Inferior parietal cortex (tissue), 1 donor: Measurements from ENCODE around the gene ATP4A.
A peak's percentile ranks its signal among the peaks of the same experiment; 100 is the strongest.

Experiments
- DNase-seq: peaks from one replicate; pipeline ENCODE4 v3.0.0-alpha.2; 2016; ENCODE audit errors: extremely low spot score

Gene ATP4A

DNA sequence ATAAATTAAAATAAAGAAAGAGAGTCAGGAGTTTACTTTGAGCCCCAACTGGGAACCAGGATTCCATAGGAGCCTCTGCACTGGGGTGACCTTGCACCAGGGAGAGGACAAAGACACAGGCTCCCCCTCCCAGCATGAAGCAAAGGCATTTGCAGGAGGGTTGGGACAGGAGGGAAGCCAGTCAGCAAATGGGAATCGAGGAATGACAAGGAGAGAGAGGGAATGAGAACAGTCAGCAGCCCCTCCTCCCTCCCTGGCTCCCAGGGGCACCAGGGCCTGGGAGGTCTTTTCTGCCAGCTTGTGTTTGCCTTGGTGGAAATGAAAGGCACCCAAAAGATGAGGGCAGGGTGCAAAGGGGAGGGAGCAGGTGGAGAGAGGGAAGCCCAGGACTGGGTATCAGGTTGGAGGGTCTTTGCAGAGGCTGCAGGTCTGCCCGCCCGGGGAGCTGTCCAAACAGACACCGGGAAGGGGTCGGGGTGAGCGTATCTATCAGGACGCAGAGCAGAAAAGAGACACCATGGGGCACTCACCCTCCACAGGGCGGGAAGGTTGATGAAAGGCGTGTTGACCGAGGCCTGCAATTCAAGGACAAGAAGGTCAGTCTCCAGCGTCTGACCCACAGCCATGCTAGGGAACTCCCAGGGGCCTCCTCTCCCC lies 39.1 kb downstream of the ATP4A start:
- DNase-seq: no peak

DNA sequence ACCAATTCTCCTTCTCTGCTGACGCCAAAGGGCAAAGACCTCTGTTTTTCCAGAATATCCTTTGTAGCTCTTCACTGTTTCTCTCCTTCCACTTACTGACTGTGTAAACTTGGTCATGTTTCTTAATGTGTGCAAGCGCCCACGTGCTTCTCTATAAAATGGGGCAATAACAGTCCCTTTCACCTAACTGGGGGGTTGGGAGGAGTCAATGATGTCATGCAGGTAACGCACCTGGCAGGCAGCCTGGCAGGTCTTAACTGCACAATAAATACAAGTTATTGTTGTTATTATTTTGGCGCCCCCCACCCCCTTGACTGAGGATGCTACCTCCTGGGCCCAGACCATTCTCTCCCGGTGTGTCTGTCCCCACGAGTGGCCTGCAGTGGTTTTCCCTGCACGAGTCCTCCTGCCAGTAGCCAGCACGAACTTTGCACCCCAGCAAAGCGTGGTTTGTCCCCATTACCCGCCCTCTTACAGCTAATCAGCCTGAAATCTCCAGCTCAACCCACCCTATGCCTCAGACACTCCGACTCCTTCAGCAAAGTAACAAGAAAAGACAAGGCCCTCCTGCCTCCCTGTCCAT lies 40.6 kb downstream of the ATP4A start:
- no peak for DNase-seq

DNA sequence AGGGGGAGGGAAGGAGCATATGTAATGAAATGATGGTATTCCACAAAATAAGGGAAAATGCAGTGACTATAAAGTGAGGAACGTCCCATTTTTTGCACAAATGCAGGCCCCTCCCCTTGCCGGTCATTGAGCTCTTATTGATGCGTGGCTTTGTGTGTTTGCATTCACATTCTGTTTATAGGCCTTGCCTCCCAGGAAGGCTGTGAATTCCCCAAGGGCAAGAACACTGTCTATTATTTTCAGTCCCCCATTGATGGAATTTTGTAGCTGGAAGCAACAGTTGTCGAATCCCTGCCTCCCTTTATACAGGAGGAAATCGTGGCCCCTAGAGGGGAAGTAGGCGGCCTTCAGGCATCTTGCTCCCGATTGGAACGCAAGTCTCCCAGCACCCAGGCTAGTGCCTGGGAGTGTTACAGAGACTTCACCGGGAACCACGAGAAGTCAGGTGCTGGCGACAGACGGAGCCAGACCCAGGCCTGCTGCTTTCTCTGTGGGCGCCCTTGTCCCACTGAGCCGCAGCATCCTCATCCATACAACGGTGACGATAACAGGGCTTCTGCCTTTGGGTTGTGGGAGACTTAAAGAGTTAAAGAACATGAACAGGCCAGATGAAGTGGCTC lies 42.2 kb downstream of the ATP4A start:
- DNase-seq: no peak

DNA sequence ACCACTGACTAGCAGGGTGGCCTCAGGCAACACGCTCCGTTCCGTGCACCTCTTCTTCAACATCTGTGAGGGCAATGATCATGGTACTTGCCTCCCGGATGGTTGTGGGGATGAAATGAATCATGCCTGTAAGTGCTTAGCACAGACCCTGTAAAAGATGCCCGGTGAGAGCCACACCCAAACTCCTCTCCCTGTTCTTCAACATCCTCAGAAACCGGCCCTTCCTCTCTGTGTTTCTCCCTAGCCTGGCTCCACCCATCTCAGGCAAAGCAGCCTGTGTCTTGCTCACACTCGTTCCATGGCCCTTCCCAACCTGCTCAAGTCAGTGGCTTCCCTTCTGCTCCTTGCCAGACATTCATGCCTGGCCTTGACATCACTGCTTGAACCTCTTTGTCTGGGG lies 44.2 kb downstream of the ATP4A start:
- no peak for DNase-seq

DNA sequence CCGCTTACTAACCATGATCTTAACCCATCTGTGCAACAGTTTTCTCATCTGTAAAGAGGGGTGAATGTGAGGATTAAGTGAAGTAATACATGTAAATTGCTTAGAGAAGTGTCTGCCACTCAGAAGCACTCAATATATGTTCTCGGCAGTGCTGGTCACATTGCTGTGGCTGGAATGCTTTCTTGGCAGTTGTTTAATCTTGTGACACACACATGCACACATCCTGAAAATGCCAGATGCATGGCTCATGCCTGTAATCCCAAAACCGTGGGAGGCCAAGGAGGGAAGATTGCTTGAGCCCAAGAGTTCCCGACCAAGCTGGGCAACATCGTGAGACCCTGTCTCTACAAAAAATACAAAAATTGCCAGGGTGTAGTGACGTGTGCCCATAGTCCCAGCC lies 45.1 kb downstream of the ATP4A start:
- no peak for DNase-seq

DNA sequence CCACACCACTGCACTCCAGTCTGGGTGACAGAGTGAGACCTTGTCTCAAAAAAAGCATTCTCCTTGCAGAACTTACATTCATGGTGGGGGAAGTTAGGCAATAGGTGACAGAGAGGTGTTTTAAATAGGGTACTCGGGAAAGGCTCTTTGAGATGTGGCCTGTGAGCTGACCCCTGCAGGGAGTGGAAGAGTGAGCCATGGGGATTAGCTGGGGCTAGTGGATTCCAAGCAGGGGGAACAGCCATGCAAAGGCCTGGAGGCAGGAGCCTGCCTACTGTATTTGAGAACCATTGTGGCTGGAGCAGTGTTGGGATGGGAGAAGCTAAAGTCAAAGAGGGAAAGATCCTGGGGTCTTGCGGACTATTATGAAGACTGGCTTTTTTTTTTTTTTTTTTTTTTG lies 46.1 kb downstream of the ATP4A start:
- no peak for DNase-seq

DNA sequence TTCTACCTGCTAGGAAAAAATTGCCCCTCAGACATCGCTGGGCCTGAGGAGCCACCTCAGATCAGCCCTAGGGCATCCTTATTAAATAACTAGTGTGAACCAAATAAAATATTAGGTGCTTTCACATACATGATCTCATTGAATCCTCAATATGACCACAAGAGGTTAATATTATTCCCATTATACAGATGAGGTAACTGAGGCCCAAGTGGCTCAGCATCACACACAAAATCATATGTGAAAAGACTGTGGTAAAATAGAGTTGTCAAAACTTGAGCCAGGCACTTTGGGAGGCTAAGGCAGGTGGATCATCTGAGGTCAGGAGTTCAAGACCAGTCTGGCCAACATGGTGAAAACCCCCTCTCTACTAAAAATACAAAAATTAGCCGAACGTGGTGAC lies 47.1 kb downstream of the ATP4A start:
- no peak for DNase-seq

DNA sequence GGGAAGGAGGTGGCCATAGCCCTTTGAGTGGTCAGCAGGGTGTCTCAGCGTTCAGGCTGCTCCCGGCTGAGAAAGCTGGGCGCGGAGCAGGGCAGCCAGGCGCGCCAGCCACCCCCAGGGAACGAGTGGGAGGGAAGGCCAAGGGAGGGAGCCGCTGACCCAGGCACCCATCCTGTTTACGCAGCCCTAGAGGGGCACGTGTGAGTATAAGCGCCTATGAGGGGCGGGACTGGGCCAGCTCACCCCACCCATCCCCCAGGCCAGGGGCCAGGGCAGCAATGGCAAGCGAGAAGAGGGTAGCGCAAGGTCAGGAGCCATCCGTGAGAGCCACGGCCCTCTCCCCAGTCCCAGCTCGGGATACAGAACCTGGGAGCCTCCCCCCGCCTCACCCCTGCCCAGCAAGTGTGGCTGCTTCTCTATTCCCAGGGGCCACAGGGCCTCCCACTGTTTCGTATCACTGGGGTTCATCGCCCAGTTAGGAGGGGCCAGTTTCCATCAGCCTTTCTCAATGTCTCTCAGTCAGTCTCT lies 49.1 kb downstream of the ATP4A start:
- no peak for DNase-seq

DNA sequence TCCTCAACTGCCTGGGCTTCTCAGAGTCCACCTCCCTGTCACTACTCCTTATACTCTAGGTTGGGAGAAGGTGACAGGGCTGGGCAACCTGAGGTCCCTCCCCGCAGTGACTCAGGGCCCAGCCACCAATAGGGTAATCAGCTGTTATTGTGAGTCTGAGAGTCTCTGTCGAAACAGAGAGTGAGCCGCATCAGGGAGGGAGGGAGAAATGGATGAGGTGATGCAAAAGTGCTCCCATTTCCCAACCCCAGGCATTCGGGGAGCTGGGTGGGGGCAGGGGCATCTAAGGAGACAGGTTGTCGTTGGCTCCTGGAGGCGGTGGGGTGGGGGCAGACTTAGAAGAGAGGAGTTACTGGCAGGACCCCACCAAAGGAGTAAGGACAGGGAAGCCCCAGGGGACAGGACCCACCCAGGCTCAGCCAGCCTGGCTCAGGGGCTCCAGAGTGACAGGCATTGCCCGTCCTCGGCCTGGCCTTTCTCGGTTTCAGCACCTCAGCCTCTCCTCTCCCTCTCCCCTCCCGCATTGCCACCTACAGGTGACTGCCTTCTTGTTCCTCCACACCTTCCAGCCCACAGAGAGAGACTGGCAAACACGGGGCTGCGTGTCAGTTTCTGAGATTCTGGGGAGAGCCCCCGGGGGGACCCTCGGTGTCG lies 49.7 kb downstream of the ATP4A start, which contains the start of gene DMKN:
TSS of gene DMKN (minus strand) at position 22 of the 654 bp plus-strand sequence. CDS start 174 bp downstream, outside the sequence.
- DNase-seq: no peak

DNA sequence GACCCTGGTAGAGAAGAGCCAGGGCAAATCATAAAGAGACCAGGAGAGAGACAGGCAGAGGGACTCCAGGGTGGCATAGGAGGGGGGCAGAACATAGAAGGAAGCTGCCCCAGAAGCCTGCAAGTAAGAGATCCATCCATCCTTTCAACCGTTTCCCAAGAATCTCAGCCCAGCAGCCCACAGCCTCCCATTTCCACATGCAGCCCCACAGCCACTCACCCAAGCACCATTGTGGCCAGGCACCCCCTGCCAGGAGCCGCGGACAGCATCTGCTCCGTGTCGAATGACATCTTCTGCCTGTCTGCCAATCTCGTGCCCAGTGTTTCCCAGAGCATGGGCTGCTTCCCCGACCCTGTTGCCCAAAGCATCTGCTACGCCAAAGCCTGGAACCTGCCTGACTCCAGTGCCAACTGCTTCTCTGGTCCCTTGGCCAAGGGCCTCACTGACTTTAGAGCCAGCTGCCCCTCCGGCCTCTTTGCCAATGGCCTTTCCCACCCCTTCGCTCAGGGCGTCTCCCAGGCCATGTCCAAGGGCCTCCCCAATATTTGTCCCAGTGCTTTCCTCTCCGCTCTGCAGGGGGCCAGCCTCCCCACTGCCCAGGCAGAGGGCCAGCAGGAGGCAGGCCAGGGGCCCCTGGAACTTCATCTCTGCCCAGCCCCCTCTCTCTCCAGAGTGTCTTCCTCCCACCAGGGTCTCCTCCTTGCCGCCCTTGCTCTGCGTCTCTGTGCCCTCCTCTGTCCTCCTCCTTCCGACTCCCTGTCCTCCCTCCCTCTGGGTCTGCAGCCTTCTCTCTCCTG lies 50.4 kb downstream of the ATP4A start:
- DNase-seq: no peak

DNA sequence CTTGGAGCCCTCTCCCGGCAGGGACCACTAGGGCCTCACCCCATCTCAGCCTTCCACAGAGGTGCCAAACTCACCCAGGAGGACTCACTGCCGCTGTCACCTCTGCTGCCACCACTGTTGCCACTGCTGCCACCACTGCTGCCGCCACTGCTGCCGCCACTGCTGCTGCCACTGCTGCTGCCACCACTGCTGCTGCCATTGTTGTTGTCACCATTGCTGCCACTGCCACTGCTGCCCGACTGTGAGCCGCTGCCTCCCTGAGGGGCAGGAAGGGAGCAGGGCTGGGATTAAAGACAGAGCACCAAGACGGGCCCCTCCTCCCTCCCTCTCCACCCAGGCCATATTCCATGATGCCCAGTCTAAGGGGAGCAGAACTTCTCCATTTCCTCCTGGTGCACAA lies 52.1 kb downstream of the ATP4A start:
- no peak for DNase-seq

DNA sequence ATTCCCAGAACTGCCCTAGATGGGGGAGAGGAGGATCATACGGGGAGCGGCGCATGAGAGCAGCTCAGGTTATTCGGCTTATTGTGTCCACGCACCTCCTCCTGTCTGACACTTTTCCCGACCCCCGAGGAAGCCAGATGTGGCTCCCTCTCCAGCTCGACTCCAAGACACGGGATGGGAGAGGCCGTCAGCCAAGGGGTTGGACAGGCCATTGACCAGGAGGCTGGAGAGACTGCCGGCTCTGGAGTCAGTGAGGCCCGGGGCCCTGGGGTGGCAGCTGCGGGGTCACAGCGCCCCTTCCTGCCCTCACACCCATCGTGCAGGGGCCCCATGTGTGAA lies 52.9 kb downstream of the ATP4A start:
- DNase-seq: no peak

DNA sequence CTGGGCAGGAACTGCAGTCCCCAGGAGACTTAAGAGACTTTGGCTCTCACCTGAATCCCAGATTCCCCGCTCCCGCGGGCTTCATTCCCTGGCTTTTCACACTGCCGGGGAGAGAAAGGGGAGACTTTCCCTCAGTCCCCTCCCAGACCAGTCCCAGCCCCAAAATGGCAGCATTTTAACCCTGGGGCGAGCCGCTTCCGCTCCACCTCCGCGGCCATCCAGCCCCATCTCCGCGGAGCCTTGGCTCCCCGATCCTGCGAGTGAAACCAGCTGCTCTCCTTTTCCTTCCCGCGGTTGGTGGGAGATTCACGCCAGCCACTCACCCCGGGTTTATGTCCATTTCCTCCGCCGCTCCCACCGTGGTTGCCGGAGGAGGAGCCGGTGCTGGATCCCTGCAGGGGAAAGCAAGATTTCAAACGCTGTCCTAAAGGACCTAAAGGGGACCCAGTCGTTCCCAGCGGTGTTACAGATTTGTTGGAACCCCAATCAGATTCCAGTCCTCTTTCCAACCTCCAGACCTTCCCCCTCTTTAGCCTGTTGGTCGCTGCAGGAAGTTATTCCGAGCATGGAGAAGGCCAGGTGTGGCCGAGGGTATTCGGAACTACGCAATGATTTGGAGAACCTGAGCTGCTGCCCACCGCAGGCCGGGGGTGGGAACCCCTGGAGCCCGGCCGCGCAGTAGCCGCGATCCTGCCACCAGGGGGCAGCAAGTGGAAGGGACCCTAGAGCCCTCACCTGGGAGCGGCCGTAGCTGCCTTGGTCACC lies 53.4 kb downstream of the ATP4A start:
- DNase-seq: peak; percentile 62

DNA sequence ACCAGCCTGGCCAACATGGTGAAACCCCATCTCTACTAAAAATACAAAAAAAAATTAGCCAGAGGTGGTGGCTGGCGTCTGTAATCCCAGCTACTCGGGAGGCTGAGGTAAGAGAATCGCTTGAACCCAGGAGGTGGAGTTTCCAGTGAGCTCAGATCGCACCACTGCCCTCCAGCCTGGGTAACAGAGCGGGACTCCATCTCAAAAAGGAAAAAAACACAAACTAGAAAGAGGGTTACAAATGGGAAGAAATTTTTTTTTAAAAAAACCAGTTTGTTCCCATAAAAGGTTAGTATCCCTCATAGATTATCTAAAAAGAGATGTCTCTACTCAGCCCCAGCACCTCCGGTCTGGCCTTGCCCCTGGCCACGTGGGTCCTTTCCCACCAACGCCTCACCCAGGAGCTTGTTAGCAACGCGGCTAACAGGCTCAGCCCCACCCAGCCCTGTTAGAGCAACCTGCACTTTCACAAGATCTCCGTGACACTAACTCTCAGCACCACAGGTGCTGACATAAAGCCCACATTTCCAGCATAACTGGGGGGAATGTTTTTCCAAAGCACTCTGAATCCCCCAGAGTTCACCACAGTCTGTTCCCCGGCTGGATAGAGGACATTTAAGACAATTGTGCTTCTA lies 54.3 kb downstream of the ATP4A start:
- DNase-seq: no peak

DNA sequence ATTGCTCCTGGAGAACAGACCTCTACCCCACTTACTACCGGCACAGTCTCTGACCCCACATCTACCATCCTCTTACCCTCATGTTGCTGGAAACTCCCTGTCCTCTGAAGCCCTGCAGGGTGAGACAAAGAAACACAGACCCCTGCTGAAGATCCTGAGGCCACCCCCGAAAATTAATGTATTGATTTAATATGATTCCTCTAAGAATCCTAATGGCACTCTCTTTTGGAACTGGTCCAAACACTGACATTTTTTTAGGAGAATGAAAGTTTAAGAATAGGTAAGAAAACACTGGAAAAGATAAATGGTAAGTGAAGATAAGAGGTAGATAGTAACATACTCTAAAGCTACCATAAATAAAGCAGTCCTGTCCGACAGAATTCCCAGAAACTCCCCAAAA lies 55.3 kb downstream of the ATP4A start:
- no peak for DNase-seq

DNA sequence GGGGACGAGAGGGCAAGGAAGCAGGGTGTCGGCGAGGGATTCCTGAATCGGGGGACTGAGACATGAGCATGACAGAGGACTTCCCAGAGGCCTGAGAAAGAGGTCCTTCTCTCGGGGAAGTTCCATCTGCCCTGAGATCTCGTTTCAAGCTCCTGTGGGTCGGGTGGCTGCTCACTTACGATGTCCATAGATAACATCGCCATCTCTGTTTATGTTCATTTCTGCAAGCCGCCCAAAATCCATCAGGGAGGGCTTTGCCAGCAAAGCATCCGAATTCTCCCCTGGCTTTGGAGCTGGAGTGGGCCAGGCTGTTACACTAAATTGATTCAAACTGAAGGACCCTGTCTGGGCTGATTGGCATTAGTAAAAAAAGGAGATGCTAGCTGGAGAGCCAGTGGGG lies 55.9 kb downstream of the ATP4A start:
- DNase-seq: no peak

DNA sequence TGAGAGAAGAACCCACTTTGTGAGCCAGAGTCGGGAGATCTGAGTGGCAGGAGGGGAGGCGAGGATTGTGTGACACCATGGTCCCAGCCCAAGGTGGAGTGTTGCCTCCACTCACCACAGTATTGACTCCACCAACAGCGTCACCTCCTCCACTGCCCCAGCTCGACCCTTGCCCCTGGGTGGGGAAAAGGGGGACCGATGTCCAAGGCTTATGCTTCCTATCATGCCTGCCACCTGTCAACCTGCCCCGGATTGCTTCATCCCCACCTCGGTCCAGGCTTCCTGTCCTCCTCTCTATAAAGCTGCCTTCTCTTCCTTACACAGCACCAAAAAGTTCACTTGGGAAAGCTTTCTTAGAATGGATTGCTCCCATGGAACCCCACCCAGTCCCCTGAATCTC lies 57.4 kb downstream of the ATP4A start:
- DNase-seq: no peak

DNA sequence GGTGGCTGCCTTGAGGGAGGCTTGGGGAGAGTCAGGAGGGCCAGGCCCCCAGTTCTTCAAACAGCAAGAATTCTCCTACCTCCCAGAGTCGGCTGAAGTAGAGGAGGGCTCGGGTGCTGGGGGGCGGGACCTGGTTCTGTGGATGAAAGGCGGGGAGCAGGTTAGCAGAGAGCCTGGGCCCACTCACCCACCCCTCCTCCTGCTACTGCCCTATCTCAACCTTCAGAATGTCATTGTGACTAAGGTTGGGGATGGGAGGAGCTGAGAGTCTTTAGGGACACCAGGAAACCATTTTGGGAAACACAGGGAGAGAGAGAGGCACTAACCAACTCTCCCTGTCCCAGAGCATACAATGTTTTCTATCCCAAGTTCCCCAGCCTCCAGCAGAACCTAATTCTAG lies 60.7 kb downstream of the ATP4A start:
- no peak for DNase-seq

DNA sequence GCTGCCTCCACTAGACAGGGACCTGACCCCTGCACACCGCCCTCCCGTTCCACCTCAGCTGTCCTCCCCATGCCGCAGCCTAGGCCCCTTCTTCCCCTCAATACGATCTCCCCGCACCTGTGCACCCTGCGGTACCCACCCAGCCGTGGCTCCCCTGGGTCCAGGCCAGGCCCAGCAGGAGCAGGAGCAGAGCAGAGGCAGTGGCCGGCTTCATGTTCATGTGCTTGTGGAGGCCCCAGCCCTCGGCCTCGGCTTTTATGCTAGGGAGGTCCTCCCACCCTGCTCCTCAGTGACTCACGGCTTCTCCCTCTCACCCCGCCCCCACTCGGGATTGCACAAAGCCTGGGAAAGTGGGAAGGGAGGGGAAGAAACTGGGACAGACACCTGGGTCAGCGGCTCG lies 61.8 kb downstream of the ATP4A start:
- no peak for DNase-seq

DNA sequence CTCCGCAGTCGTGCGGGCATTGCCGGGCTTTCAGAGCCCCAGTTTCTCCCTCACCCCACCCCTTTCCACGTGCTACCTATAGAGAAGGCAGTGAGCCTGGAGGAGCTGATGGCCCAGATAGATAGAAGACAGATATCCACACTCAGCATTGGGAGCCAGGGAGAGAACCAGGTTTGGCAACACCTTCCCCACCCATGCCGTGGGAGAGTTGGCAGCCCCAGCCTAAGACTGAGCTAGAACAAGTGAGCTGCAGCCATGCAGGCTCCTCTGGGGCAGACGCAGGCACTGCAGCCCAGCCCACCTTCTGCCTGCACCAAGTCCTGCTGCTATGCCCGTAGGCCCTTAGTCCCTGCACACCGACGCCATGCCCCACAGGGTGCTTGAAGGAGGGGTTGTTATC lies 62.8 kb downstream of the ATP4A start:
- DNase-seq: no peak
